HG03575 (cell line): ENCODE measurements around the gene RNASE9.
"Not testable (repeated sequence)": the region's sequence is repeated elsewhere in the genome, so short reads cannot be mapped to it uniquely, and the experiment has no call there.

Experiments
- ATAC-seq: cut with Tn5 transposase; IDR thresholded peaks from one replicate; pipeline ENCODE4 v1.9.1; 2021; ENCODE audit not compliant: unreplicated experiment, insufficient number of reproducible peaks, low FRiP score; ENCODE audit errors: extremely low read depth

Gene RNASE9

DNA sequence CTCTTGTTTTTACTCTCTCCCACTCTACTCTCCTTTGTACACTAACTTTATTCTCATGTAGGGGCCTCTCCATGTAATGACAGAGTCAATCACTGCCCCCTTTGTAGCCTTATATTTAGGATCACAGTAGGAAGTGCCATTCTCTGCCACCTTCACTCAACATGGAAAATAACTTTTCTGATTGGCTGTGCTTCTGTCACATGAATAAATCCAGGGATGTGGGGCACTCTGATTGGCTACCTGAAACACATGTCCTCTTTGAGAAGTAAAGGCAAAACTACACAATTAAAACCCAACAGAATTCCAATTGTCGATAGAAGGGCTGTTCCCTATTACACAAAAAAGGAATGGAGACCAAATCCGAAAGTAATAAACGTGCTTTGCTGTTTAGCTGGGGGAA is at the start of gene RNASE9:
TSS of gene RNASE9 (minus strand) at position 87 of the 400 bp plus-strand sequence.
- ATAC-seq, result no peak

DNA sequence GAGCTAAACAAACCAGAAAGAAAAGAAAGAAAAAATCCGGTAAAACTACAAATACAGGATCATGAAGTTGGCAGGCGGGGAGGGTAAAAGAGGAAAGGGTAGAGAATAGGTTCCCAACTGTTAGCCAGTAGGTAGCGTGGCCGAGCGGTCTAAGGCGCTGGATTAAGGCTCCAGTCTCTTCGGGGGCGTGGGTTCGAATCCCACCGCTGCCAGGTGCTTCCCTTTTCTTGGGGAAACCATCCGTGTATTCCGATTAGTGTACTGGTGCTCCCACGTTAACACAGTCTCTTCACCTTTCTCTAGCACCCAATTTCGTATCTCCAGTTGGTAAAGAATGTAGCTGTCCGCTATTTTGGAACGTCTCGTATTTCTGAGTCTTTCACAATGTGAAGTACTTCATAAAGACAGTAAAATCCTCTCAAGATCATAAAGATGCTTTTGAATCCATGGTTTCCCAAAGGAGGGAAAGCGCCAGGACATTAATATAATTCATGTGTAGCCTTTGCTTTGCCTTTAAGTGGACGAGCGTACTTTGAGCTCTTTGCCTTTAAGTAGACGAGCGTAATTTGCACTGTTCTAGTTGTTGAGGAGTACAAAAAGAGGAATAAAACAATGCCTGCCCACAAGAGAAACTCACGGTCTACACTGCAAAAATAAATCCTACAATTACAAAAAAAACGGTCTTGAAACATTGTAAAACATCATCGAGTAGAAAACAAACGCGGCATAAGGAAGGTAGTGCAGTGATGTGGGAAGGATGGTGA is 49.3 kb upstream of the RNASE9 start:
- no peak for ATAC-seq

DNA sequence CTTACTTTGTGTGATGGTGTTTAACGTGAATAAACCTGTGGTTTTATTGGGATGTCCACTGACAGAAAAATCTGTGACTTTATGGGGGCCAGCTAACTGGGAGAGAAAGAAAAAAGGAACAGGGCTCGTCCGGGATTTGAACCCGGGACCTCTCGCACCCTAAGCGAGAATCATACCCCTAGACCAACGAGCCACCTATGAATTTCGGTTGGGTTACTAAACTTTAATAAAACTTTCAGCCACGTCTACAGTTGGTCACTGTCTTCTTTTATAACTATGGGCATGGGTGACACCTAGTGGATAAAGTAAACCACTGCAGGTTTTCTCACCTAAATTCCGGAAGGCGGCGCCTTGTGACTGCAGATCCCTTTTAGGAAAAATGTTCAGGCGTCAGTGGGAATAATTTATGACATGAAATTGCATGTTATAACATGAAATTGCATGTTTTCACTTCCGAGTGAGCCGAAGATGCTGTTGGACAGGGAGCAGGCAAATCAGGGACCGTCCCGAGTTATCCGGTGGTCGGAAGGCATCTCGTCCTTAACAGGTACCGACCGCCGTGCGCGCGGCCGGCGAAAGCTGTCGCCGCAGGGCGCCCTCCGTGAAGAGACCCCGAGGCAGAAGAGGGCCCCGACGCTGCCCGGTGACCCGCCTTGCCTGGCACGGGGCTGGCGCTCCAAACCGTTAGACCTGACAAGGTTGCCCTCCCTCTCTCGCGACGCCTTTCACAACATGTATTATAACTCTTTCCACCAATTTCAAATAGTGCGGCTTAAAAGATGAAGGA is 48.6 kb upstream of the RNASE9 start:
- ATAC-seq, result no peak

DNA sequence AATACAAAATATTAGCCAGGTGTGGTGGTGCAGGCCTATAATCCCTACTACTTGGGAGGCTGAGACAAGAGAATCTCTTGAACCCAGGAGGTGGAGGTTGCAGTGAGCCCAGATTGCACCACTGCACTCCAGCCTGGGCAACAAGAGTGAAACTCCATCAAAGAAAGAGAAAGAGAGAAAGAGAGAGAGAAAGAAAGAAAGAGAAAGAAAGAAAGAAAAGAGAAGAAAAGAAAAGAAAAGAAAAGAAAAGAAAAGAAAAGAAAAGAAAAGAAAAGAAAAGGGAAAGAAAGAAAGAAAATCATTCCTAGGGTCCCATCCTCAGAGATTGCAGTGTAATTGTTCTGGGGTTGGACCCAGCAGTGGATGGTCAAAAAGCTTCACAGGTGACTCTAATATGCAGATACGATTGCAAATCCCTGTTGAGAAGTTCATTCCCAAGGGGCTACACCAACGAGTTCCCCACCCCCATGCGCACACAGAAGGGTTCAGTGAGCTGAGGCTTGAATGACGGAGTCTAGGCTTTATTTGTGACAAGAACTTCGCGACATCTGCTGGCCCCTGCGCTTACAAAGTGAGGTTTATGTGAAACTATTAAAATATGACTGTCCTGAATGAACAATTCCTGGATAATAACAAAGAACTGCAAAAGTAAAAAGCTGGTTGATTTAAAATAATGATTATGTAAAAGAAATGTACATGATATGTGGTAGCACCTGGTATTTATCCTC is 47.7 kb upstream of the RNASE9 start:
- ATAC-seq, result no peak

DNA sequence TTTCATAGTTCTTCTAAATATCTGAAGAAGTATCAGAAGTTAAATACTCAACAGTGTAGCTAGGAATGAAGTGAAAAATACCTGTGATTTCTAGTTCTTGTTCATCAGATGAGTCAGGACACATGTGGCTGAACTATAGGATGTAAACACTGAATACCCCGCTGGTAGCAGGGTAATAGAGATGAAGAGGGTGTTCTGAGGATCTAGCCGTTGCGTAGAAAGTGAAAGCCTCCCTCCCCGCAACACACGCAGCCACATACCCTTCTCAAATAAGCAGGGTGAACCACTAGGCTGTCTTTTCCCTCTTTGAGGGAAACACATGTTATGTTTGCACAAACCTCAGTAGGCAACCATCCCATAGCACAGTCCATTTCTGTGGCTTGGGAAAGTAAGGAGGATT is 46.8 kb upstream of the RNASE9 start:
- no peak for ATAC-seq

DNA sequence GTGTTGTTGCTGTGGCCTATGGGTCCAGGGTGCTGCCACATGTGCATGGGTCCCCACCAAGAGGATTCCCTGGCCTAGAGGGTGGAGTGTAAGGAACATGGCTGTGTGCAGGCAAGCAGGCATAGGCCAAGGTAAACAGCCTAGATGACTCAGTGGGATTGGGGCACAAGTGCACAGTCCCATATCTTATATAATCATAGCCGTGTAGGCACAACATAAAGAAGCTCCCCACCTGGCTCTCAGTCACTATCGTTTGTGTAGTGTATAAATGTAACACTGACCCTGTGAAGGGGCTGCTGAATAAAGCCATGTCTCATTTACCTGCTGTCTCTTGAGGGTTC is 46.0 kb upstream of the RNASE9 start:
- ATAC-seq, result no peak

DNA sequence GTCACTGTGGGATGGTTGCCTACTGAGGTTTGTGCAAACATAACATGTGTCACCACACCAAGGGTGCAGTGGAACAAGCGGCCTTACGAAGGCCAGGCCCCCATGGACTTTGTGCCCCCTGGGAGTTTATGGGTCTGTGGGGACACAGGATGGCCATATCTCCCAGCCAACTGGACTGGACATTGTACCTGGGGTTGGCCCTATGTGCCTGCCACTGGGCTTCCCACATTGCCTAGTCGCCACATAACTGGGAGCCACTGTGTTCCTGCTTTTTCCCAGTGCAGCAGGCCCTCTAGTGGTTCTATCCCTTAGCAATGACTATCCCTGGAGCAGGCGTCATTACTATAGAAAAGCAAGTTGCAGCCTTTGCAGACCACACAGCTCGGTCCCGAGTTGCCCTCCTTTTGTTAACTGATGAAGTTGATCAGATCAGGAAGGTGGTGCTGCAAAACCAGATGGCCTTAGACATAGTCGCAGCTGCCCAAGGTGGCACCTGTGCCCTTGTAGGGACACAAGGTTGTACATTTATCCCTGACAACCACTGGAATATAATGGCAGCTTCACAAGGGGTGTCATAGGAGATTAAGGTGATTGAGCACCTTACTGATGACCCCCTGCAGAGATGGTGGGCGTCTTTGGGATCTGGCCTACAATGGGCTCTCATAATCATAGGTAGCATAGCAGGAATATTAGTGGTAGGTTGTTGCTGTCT is 45.5 kb upstream of the RNASE9 start:
- no peak for ATAC-seq

DNA sequence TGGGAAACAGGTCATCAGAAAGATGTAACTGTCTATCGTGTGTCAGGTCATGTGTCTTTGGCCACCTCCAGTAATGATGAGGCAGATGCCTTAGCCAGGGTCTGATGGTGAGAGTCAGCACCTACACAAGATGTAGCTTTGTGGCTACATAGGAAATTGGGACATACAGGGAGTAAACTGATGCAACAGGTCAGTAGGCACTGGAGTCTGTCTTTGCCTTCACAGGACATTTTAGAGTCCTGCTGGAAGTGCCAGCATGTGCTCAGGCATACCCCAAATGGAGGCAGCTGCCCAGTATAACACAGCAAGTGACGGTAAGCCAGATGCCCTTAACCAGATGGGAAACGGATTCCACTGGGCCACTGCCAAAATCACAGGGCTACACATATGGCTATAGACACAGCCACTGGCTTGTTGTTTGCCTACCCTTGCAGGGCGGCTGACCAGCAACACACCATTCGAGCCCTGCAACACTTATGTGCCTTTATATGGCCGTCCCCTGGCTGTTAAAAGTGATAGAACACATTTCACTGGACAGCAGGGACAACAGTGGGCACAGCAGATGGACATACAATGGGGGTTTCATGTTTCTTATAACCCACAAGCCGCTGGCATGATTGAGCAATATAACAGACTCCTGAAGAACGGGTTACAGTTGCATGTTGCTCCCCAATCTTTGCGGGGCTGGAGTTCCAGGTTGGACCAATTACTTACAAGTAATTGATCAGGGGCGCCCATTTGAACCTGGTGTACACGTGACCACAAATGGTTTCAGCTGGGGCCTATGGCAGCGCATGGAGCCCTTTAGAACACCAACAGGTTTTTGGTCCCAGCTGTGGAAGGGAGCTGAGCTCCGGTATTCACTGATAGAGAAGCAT is 43.2 kb upstream of the RNASE9 start:
- no peak for ATAC-seq

DNA sequence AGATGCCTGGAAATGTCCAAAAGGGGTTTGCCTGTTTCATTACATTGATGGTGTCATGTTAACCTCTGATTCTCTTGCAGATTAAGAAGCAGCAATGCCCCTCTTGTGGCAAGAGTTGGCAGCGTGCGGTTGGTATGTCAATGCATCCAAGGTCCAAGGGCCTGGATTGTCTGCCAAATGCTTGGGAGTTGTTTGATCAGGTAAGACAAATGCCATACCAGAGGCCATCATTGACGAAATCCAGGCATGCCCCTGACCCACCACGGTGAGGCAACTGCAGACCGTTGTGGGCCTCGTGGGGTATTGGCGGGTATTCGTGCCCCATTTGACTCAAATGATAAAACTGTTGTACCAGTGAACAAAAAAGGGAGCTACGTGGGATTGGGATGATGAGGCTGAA is 41.7 kb upstream of the RNASE9 start:
- ATAC-seq, result no peak

DNA sequence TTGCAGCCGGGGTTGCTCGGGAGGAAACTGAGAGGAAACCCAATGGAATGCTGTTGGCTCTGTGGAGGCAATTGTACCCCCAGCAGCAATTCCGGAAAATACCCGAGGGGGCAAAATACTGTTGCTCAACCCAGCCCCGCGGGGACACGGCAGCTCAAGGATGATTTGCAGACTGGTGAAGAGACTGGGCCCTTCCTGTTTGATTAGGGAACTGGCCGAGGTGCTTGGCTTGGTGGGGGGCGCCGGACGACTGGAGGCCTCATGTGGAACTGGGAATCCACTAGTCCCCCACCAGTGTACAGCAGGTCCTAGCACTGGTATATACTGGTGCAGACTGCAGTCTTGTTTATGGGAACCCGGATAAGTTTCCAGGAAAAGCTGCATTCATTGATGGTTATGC is 40.7 kb upstream of the RNASE9 start:
- ATAC-seq, result no peak

DNA sequence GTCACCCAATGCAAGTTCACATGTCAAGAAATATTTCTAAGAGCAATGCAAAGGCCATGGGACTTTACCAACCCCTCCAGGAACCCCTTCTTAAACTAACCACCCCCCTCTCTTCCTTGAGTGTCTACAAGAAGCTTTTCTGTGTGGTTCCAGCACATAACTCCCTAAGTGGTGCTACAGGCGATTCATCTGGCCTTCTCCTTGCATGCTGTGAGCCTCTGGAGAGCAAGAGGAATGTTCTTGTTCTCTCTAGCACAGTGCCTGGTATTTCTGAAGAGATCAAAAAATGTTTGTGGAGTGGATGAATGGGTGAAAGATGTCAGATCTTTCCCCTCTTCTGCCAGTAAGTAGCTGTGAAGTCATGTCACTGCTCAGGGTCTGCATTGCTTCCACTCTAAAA is 36.3 kb upstream of the RNASE9 start:
- ATAC-seq, result no peak

DNA sequence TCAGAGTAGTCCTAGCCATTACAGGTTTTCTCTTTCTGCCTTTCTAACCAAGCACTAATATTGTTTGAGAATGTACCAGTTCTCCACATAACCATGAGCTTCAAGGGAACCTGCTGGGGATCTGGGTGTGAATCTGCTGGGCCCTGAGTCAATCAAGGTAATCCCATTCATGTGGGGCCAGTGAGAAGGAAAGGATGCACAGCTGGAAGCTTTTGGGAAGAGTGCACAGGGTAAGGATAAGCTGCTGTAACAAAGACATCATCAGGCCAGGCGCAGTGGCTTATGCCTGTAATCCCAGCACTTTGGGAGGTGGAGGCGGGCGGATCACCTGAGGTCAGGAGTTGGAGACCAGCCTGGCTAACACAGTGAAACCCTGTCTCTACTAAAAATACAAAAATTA is 34.9 kb upstream of the RNASE9 start:
- ATAC-seq, result not testable (repeated sequence)

DNA sequence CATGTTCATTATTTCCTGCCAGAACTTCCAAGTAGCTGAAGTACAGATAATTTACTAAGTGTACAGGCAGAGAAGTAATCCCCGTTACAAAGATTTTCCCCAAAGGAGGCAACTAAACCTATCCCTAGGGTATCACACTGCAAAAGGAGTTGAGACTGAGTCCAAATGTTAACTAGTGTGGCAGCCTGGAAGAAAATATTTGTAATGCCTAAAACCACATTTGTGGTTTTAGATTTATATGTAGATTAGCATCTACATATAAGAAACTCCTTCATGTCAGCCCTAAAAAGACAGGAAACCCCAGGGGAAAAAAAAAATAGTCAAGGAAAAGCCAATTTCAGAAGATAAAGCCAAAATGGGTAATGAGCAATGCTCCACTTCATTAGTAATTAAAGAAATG is 31.7 kb upstream of the RNASE9 start:
- ATAC-seq, result no peak

DNA sequence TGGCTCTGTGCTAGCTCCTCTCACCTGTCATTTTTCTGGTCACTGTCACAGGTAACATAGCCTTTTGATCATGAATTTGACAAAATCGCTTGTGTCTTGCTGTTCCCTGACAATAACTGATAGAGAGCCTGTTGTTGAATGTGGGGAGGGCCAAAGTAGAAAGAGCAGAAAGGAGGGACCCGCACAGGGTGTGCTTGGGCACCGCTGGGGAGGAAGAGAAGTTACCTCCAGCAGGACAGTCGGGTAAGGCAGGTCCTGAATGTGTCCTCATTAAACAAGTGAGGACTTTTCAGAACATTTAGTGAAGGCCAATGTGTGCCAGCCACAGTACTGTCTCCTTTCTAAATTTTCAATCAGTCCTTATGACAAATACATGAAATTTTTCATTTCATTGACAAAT is 30.4 kb upstream of the RNASE9 start, which contains the start of gene RNASE12:
TSS of gene RNASE12 (minus strand) at position 142 of the 400 bp plus-strand sequence. CDS start 653 bp downstream, outside the sequence.
- no peak for ATAC-seq

DNA sequence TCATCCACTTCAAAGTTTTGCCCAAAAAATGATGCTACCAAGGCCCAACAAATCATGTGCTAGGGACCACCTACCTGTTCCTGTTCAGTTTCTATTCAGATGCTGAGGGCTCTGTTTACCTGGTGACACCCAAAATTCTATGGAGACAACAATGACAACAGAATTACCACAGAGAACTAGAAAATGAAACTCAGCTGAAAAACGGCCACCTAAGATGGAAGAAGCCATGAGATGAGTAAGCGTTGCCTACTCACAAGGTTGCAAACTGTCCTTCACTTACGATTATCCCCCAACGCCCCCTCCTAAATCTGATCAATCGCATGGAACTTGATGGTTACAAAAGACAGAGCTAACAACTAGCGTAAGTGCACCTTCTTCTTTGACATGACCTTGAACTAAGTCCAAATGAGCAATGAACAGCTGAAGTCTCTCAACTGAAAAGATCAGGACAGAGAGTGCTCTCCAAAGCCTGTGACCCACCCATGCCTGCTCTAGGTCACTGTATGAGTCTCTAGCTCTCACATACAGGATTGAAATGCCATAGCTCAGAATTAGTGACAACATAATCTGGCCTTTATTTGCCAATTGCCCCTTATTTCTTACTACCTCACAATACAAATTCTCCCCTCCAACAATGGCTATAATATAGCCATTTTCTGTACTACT is 26.8 kb upstream of the RNASE9 start, which contains the start of gene RNASE11:
TSS of gene RNASE11 (minus strand) at position 513 of the 666 bp plus-strand sequence.
- no peak for ATAC-seq

DNA sequence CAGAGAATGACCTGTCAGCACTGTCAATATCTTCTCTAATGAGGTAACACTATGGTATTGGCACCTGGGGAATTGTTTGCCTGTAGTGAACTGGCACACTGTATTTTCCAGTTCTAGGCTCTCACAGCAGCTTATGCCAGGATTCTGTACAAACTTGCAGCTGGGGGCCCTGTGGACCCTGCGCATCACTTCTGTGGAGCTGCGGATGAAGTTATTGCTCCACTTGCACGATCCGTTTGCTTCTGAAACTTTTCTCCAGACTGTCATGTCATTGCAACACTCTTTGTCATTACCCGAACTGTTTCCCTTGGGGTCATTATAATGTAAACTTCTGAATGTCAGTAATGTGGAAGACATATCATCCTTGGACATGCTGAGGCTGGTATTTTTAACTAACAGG is 23.1 kb upstream of the RNASE9 start:
- ATAC-seq, result no peak

DNA sequence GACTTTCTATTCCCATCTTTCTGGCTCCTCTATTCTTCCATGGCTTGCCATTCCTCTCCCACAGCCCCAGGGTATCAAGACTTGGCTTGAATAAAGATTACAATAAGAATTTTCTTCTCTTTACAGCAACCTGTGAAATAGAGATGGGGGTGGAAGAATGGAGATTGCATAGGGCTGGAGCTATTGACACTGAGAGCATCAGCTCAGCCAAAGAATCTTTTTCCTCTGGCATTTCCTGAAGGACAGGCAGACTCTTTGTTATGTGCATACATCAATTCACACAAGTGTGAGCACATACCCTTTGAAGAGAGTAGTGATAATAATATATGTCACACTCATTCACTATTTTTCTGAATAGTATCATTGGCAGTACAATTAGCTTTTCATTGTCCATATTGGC is 22.3 kb upstream of the RNASE9 start:
- ATAC-seq, result no peak

DNA sequence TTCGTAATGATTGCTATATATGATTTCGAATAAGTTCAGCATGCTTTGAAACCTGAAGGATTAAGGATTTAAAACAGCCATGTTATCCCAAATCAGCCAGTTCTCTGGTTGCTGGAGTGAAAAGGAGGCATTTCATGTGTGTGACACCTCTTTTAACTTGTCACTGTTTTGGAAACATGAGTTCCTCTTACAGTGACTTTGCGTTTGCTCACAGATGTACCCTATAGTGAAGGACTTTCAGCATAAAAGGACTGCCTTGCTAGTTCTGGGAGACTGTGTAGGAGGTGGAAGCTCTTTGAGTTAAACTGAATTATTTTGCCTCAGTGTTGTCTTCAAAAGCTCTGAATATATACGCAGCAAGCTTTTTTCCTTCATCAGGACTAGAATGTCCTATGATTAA is 19.4 kb upstream of the RNASE9 start:
- ATAC-seq, result no peak
